A549 (cell line): Measurements from ENCODE around the gene TMEM132D.

Experiments
- BHLHE40 ChIP-seq: IDR thresholded peaks from 2 replicates; pipeline ENCODE4 v1.6.1; 2012; ENCODE audit warnings: low read depth, low read length, inconsistent platforms
- CTCF ChIP-seq: fragments of >200 bp; sonication (Bioruptor Twin); formaldehyde crosslinking; IDR thresholded peaks from 3 replicates; pipeline ENCODE4 v1.5.1; 2016
- ELK1 ChIP-seq: fragments of 150-350 bp; IDR thresholded peaks from 2 replicates; pipeline ENCODE4 v1.6.1; 2014; ENCODE audit warnings: low read depth, mild to moderate bottlenecking, low read length
- EP300 ChIP-seq, 2 experiments: fragments of >200 bp; sonication (Bioruptor Twin); formaldehyde crosslinking; IDR thresholded peaks; 2 replicates in 1 of 2; 3 replicates in 1 of 2; pipeline ENCODE4 v1.6.1; 2016 to 2017
- HOXA7 ChIP-seq: fragments of 250-450 bp; sonication (Bioruptor Pico); IDR thresholded peaks from 2 replicates; pipeline ENCODE4 v1.5.0; 2020; ENCODE audit warnings: mild to moderate bottlenecking, moderate library complexity
- JUN ChIP-seq, 2 experiments: fragments of >200 bp; sonication (Bioruptor Twin); formaldehyde crosslinking; IDR thresholded peaks; 2 replicates in 1 of 2; 3 replicates in 1 of 2; pipeline ENCODE4 v1.6.1; 2016 to 2017
- MAZ ChIP-seq: fragments of 150-350 bp; IDR thresholded peaks from 2 replicates; pipeline ENCODE4 v1.6.1; 2014; ENCODE audit warnings: antibody characterized with exemption, low read depth, low read length, borderline replicate concordance
- PBX3 ChIP-seq: IDR thresholded peaks from 2 replicates; pipeline ENCODE4 v1.6.1; 2012
- POLR2A ChIP-seq: IDR thresholded peaks from 2 replicates; pipeline ENCODE4 v1.6.1; 2012; ENCODE audit warnings: mild to moderate bottlenecking, low read length
- REST ChIP-seq: fragments of 200-600 bp; sonication (generic); IDR thresholded peaks from 2 replicates; pipeline ENCODE4 v1.6.1; 2016; ENCODE audit warnings: antibody characterized with exemption, mild to moderate bottlenecking, moderate library complexity
- SREBF2 ChIP-seq: fragments of 450-650 bp; IDR thresholded peaks from 2 replicates; pipeline ENCODE4 v1.6.1; 2014; ENCODE audit warnings: mild to moderate bottlenecking, moderate library complexity
- USF2 ChIP-seq: fragments of 450-650 bp; IDR thresholded peaks from 2 replicates; pipeline ENCODE4 v1.6.1; 2014; ENCODE audit warnings: antibody characterized with exemption

- no peak for TF ChIP-seq CTCF
- TF ChIP-seq JUN (IDR thresholded peaks at IDR 0.05) = no peak
- no peak for TF ChIP-seq HOXA7 (CRISPR knock-in tag)
- TF ChIP-seq USF2 = no peak
- TF ChIP-seq EP300 (IDR thresholded peaks at IDR 0.05) = no peak
- TF ChIP-seq REST = no peak
- no peak for TF ChIP-seq PBX3
- TF ChIP-seq SREBF2 = no peak
- no peak for TF ChIP-seq MAZ
- TF ChIP-seq BHLHE40 = no peak
- no peak for TF ChIP-seq ELK1
- no peak for TF ChIP-seq POLR2A
Observed at GRCh38 chr12:129075460-129076208, 828.2 kb downstream of the TMEM132D start.
